GM19025 (cell line): ENCODE measurements around the gene COL20A1.

Experiments used
- ATAC-seq: cut with Tn5 transposase; IDR thresholded peaks from one replicate; pipeline ENCODE4 v1.9.1; 2021; ENCODE audit warnings: mild to moderate bottlenecking, low read depth, moderate library complexity; ENCODE audit not compliant: unreplicated experiment

COL20A1 gene

GRCh38 chr20:63260521-63260920 is 32.5 kb upstream of the COL20A1 start:
- no peak for ATAC-seq

GRCh38 chr20:63261060-63261794 is 31.8 kb upstream of the COL20A1 start:
- no peak for ATAC-seq

- no peak for ATAC-seq
Observed at GRCh38 chr20:63261795-63262528, 31.0 kb upstream of the COL20A1 start.

- no peak for ATAC-seq
Observed at GRCh38 chr20:63262836-63263235, 30.1 kb upstream of the COL20A1 start.

- no peak for ATAC-seq
Observed at GRCh38 chr20:63264000-63264399, 29.0 kb upstream of the COL20A1 start.

- no peak for ATAC-seq
Observed at GRCh38 chr20:63264519-63264918, 28.5 kb upstream of the COL20A1 start.

- no peak for ATAC-seq
Observed at GRCh38 chr20:63265891-63266515, 27.0 kb upstream of the COL20A1 start.

GRCh38 chr20:63267691-63268090 is 25.3 kb upstream of the COL20A1 start:
- ATAC-seq, result no peak

GRCh38 chr20:63268256-63268655 is 24.7 kb upstream of the COL20A1 start:
- no peak for ATAC-seq

- no peak for ATAC-seq
Observed at GRCh38 chr20:63268671-63269439, 24.1 kb upstream of the COL20A1 start.

GRCh38 chr20:63269724-63270123 is 23.3 kb upstream of the COL20A1 start:
- no peak for ATAC-seq

- ATAC-seq, result no peak
Observed at GRCh38 chr20:63270606-63271325, 22.2 kb upstream of the COL20A1 start.

GRCh38 chr20:63272105-63273058 is 20.6 kb upstream of the COL20A1 start, which contains the start of gene ARFGAP1:
ARFGAP1 (plus strand) TSS chr20:63272813; CDS start chr20:63275581, 2,768 bp downstream.
- ATAC-seq, result peak; percentile 84

- ATAC-seq, result no peak
Observed at GRCh38 chr20:63273059-63273579, 19.9 kb upstream of the COL20A1 start.

GRCh38 chr20:63273635-63274380 is 19.2 kb upstream of the COL20A1 start:
- ATAC-seq, result no peak

GRCh38 chr20:63274381-63275228 is 18.4 kb upstream of the COL20A1 start:
- no peak for ATAC-seq

- ATAC-seq, result no peak
Observed at GRCh38 chr20:63275825-63276224, 17.2 kb upstream of the COL20A1 start.
